Stomach (tissue), 9 donors: ENCODE measurements around the gene IQGAP3. TPM values are rescaled to one million over a fixed set of nuclear protein-coding genes. Genes with fewer than 3 reads are reported as not detected.

ENCODE experiments used
- DNase-seq, 2 donors: peaks; one replicate each; pipeline versions ENCODE4 v3.0.0 to v3.0.0-alpha.2; 2013 to 2019
- H3K27ac ChIP-seq, 5 donors: fragments of 200-600 bp in 4 of 5; sonication (generic) in 4 of 5; one replicate each; pipeline ENCODE4 v1.5.1; 2013 to 2019; ENCODE audit warnings: mild to moderate bottlenecking in 1 of 5, moderate library complexity in 1 of 5
- H3K27me3 ChIP-seq, 3 donors: fragments of 200-600 bp; sonication (generic); one replicate each; pipeline ENCODE4 v1.5.1; 2017 to 2019; ENCODE audit warnings: mixed run types in 1 of 3
- H3K36me3 ChIP-seq, 4 donors: fragments of 200-600 bp; sonication (generic); 1 replicate in 3 of 4; 2 replicates in 1 of 4; pipeline ENCODE4 v1.5.1; 2016 to 2019
- H3K4me1 ChIP-seq, 4 donors: fragments of 200-600 bp; sonication (generic); one replicate each; pipeline ENCODE4 v1.5.1; 2016 to 2019
- H3K4me3 ChIP-seq, 4 donors: fragments of 200-600 bp; sonication (generic) in 3 of 4; one replicate each; pipeline ENCODE4 v1.5.1; 2016 to 2019; ENCODE audit warnings: mild to moderate bottlenecking in 1 of 4
- H3K9me3 ChIP-seq, 4 donors: fragments of 200-600 bp; sonication (generic); one replicate each; pipeline ENCODE4 v1.5.1; 2016 to 2019
- CTCF ChIP-seq, 7 experiments: fragments of 450-650 bp in 4 of 7; fragments of 200-600 bp in 3 of 7; sonication (generic) in 3 of 7; IDR thresholded peaks; one replicate each; pipeline ENCODE4 v1.5.1; 2016 to 2019; ENCODE audit warnings: antibody characterized with exemption in 7 of 7, control low read depth in 2 of 7, mild to moderate bottlenecking in 1 of 7
- EP300 ChIP-seq: sonication (generic); formaldehyde crosslinking; IDR thresholded peaks from one replicate; pipeline ENCODE4 v1.6.1; 2017; ENCODE audit warnings: antibody characterized with exemption
- POLR2A ChIP-seq, 4 donors: fragments of 450-650 bp; IDR thresholded peaks; one replicate each; pipeline ENCODE4 v1.6.1; 2016; ENCODE audit warnings: antibody characterized with exemption in 4 of 4, control low read depth in 2 of 4, mild to moderate bottlenecking in 1 of 4, moderate library complexity in 1 of 4
- POLR2AphosphoS5 ChIP-seq, 3 donors: sonication (generic); formaldehyde crosslinking; IDR thresholded peaks; one replicate each; pipeline ENCODE4 v1.6.1; 2016; ENCODE audit warnings: antibody characterized with exemption in 3 of 3
- WGBS, 5 donors: extraction: QIAGEN DNeasy Blood & Tissue Kit in 3 of 5; methylation state at CpG; one replicate each; pipeline versions ENCODE4 v1.1.5 to v1.1.7; 2013 to 2018; 5-methylcytosine and 5-hydroxymethylcytosine counted together
- intact Hi-C: fragments of 100-400 bp; cut with DNase I; formaldehyde crosslinking; loops from one replicate; pipeline ENCODE4 v1.15.1; 2023; ENCODE audit warnings: low total_unique reads
- polyA plus RNA-seq, 3 donors: library from polyadenylated mRNA; stranded (reverse); fragments of 200-250 nt; gene quantifications; one replicate each; pipeline ENCODE4 v1.2.3, GENCODE V29; 2013
- total RNA-seq, 5 donors: library from RNA; depleted of rRNA; stranded (reverse); fragments of >200 nt; gene quantifications; one replicate each; pipeline versions ENCODE4 v1.1.0 to v1.2.3, GENCODE V29; 2014 to 2016
- donor health status: healthy with polysubstance abuse.
- donor health status: Bipolar disorder and iron deficiency.
- donor health status: healthy.

IQGAP3 gene
- total and polyA plus RNA-seq, 8 donors, result 1.2 to 22.2 (median 9.3) TPM

- TF ChIP-seq EP300 (no peak), POLR2A (IDR thresholded peaks at IDR 0.05) (no peak), POLR2AphosphoS5 (IDR thresholded peaks at IDR 0.05) (no peak), CTCF (IDR thresholded peaks at IDR 0.05) (no peak)
- 54 to 90% (median 89%) methylated on average over 2 of the region's 2 CpGs for WGBS, 5 donors
- H3K36me3 ChIP-seq, result no peaks in the 10 kb centered on the region
- H3K27ac ChIP-seq, result peak overlapping the region; percentile 62 to 99 (median 85)
- no peaks in the 10 kb centered on the region for H3K27me3 ChIP-seq
- DNase-seq, result no peak
- intact Hi-C loops, result no loop called here
- no peaks in the 10 kb centered on the region for H3K9me3 ChIP-seq
- peaks cover 37 to 75% (median 56%) of the 10 kb centered on the region in 4 donors for H3K4me1 ChIP-seq
- H3K4me3 ChIP-seq, result no peak overlapping the region
Measured at GRCh38 chr1:156508955-156509234, 63.5 kb downstream of the IQGAP3 start.

- Histone ChIP-seq H3K27me3 (no peaks in the 10 kb centered on the region), H3K9me3 (no peaks in the 10 kb centered on the region), H3K4me3 (peak overlapping the region in 2 of 4 donors; percentile 8 to 10), H3K4me1 (peaks cover 42 to 81% (median 60%) of the 10 kb centered on the region in 4 donors), H3K27ac (peak overlapping the region; percentile 62 to 99 (median 85)), H3K36me3 (no peaks in the 10 kb centered on the region)
- WGBS, 5 donors, result 22 to 51% (median 30%) methylated on average over 7 of the region's 7 CpGs
- peak; percentile 63 to 65 for DNase-seq
- intact Hi-C loops, result no loop called here
- TF ChIP-seq POLR2AphosphoS5 (IDR thresholded peaks at IDR 0.05) (peak; percentile 9 to 57 (median 36)), CTCF (IDR thresholded peaks at IDR 0.05) (no peak), EP300 (peak; percentile 37)
Measured at GRCh38 chr1:156508205-156508954, 64.0 kb downstream of the IQGAP3 start.

- TF ChIP-seq POLR2A (IDR thresholded peaks at IDR 0.05) (no peak), POLR2AphosphoS5 (IDR thresholded peaks at IDR 0.05) (no peak), EP300 (no peak), CTCF (IDR thresholded peaks at IDR 0.05) (no peak)
- 88 to 94% (median 92%) methylated on average over 2 of the region's 2 CpGs for WGBS, 5 donors
- Histone ChIP-seq H3K36me3 (no peaks in the 10 kb centered on the region), H3K27ac (peak overlapping the region in 3 of 5 donors; percentile 99 to 100 (median 100)), H3K4me1 (peaks cover 60 to 93% (median 75%) of the 10 kb centered on the region in 4 donors), H3K27me3 (no peaks in the 10 kb centered on the region), H3K9me3 (no peaks in the 10 kb centered on the region), H3K4me3 (no peak overlapping the region)
- no peak for DNase-seq
- intact Hi-C loops, result no loop called here
Measured at GRCh38 chr1:156506450-156506849, 65.9 kb downstream of the IQGAP3 start.

- peaks cover 60 to 88% (median 72%) of the 10 kb centered on the region in 4 donors for H3K4me1 ChIP-seq
Measured at GRCh38 chr1:156505679-156506298, 66.6 kb downstream of the IQGAP3 start.

More at GRCh38 chr1:156505679-156506298, 66.6 kb downstream of the IQGAP3 start:
- TF ChIP-seq EP300 (no peak), POLR2AphosphoS5 (IDR thresholded peaks at IDR 0.05) (no peak), CTCF (IDR thresholded peaks at IDR 0.05) (no peak), POLR2A (IDR thresholded peaks at IDR 0.05) (no peak)
- Histone ChIP-seq H3K27me3 (no peaks in the 10 kb centered on the region), H3K4me3 (peak overlapping the region; percentile 18 to 35 (median 30)), H3K36me3 (no peaks in the 10 kb centered on the region), H3K27ac (peak overlapping the region; percentile 91 to 100 (median 100)), H3K9me3 (no peaks in the 10 kb centered on the region)
- 78 to 83% (median 79%) methylated on average over 21 of the region's 21 CpGs for WGBS, 5 donors
- DNase-seq, result no peak
- intact Hi-C loops, result no loop called here
